ENCODE results near the gene LCN1.
"Not testable (repeated sequence)": the region's sequence is repeated elsewhere in the genome, so short reads cannot be mapped to it uniquely, and the experiment has no call there.

Gene LCN1

GRCh38 chr9:135522137-135522877 is 1.1 kb downstream of the LCN1 start:
- no peak for DNase-seq (ENCODE audit: low read depth in 3 of 3)

- no peak for DNase-seq (ENCODE audit: low read depth in 3 of 3)
Measured at GRCh38 chr9:135522931-135523330, 1.7 kb downstream of the LCN1 start.

- DNase-seq (ENCODE audit: low read depth in 3 of 3) = no peak
Measured at GRCh38 chr9:135523521-135524129, 2.4 kb downstream of the LCN1 start.

GRCh38 chr9:135524130-135524861 is 3.1 kb downstream of the LCN1 start:
- no peak for DNase-seq (ENCODE audit: low read depth in 3 of 3)

- no peak for DNase-seq (ENCODE audit: low read depth in 3 of 3)
Measured at GRCh38 chr9:135525241-135526088, 4.2 kb downstream of the LCN1 start.

- no peak for DNase-seq (ENCODE audit: low read depth in 3 of 3)
Measured at GRCh38 chr9:135526089-135526729, 5.0 kb downstream of the LCN1 start.

GRCh38 chr9:135526730-135527571 is 5.7 kb downstream of the LCN1 start:
- no peak for DNase-seq (ENCODE audit: low read depth in 3 of 3)

- DNase-seq (ENCODE audit: low read depth in 3 of 3) = not testable (repeated sequence)
Measured at GRCh38 chr9:135528842-135529435, 7.7 kb downstream of the LCN1 start.

GRCh38 chr9:135530146-135530545 is 8.9 kb downstream of the LCN1 start:
- DNase-seq (ENCODE audit: low read depth in 3 of 3) = no peak

GRCh38 chr9:135531096-135531495 is 9.9 kb downstream of the LCN1 start:
- DNase-seq (ENCODE audit: low read depth in 3 of 3) = no peak

GRCh38 chr9:135533113-135533512 is 11.9 kb downstream of the LCN1 start:
- DNase-seq (ENCODE audit: low read depth in 3 of 3) = no peak

- DNase-seq (ENCODE audit: low read depth in 3 of 3) = no peak
Measured at GRCh38 chr9:135533674-135534073, 12.4 kb downstream of the LCN1 start.

- DNase-seq (ENCODE audit: low read depth in 3 of 3) = not testable (repeated sequence)
Measured at GRCh38 chr9:135534192-135534711, 13.0 kb downstream of the LCN1 start.

GRCh38 chr9:135534826-135535225 is 13.6 kb downstream of the LCN1 start:
- not testable (repeated sequence) for DNase-seq (ENCODE audit: low read depth in 3 of 3)

GRCh38 chr9:135535631-135536030 is 14.4 kb downstream of the LCN1 start:
- not testable (repeated sequence) for DNase-seq (ENCODE audit: low read depth in 3 of 3)

- no peak for DNase-seq (ENCODE audit: low read depth in 3 of 3)
Measured at GRCh38 chr9:135536216-135536615, 15.0 kb downstream of the LCN1 start.

GRCh38 chr9:135543262-135543894 is 22.1 kb downstream of the LCN1 start:
- not testable (repeated sequence) for DNase-seq (ENCODE audit: low read depth in 3 of 3)

- no peak for DNase-seq (ENCODE audit: low read depth in 3 of 3)
Measured at GRCh38 chr9:135544981-135545635, 23.9 kb downstream of the LCN1 start.

All from stimulated activated CD4-positive, alpha-beta T cell treated with anti-CD3 and anti-CD28 coated beads, TNF-alpha, amount 100 ng/mL, for 48 hours (primary cell).